Measurements from ENCODE around the gene LRRC41.
"Not testable (repeated sequence)": the region's sequence is repeated elsewhere in the genome, so short reads cannot be mapped to it uniquely, and the experiment has no call there.

Gene LRRC41

DNA sequence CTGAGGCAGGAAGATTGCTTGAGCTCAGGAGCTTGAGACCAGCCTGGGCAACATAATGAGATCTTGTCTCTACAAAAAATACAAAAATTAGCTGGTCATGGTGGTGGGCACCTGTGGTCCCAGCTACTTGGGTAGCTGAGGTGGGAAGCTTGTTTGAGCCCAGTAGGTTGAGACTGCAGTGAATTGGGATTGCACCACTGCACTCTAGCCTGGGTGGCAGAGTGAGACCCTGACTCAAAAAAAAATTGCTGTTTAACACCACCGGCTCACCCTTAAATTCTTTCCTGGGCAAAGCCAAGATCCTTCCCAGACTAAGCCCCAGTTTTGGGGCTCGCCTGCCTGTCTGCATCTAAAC is 30.6 kb upstream of the LRRC41 start:
- Histone ChIP-seq H3K4me3 (ENCODE audit: control insufficient read depth in 1 of 7, extremely low read depth in 1 of 7, insufficient read depth in 4 of 7, low read depth in 2 of 7, low read length in 6 of 7) (no peak overlapping the region), H3K27me3 (replicated peaks in 2 of 5; ENCODE audit: control insufficient read depth in 4 of 5, insufficient read depth in 5 of 5, low read length in 4 of 5) (no peaks in the 10 kb centered on the region), H3K9me3 (ENCODE audit: control extremely low read depth in 1 of 5, control insufficient read depth in 4 of 5, insufficient read depth in 2 of 5, low read depth in 1 of 5, low read length in 4 of 5) (no peaks in the 10 kb centered on the region), H3K4me1 (ENCODE audit: control extremely low read depth in 1 of 4, control insufficient read depth in 4 of 4, insufficient read depth in 4 of 4, low read length in 3 of 4) (peaks cover 0 to 3% (median 0%) of the 10 kb centered on the region in 4 experiments), H3K36me3 (ENCODE audit: control insufficient read depth in 4 of 4, insufficient read depth in 4 of 4, low read length in 3 of 4) (no peaks in the 10 kb centered on the region), H3K27ac (ENCODE audit: insufficient read depth in 1 of 2, low read depth in 1 of 2, low read length in 2 of 2, poor library complexity in 1 of 2, severe bottlenecking in 2 of 2) (no peak overlapping the region)
- ChIA-PET CTCF (interaction anchor here (1.0 to 5.0 kb wide), 7 partner anchors 12 to 61 kb away, joined by 3 to 79 read pairs (median 4); partner anchors contain the start of genes LRRC41 and UQCRH), POLR2A (no interaction called here)
- 100% methylated on average over 1 of the region's 2 CpGs for WGBS (ENCODE audit: insufficient coverage)
- DNase-seq = no peak

DNA sequence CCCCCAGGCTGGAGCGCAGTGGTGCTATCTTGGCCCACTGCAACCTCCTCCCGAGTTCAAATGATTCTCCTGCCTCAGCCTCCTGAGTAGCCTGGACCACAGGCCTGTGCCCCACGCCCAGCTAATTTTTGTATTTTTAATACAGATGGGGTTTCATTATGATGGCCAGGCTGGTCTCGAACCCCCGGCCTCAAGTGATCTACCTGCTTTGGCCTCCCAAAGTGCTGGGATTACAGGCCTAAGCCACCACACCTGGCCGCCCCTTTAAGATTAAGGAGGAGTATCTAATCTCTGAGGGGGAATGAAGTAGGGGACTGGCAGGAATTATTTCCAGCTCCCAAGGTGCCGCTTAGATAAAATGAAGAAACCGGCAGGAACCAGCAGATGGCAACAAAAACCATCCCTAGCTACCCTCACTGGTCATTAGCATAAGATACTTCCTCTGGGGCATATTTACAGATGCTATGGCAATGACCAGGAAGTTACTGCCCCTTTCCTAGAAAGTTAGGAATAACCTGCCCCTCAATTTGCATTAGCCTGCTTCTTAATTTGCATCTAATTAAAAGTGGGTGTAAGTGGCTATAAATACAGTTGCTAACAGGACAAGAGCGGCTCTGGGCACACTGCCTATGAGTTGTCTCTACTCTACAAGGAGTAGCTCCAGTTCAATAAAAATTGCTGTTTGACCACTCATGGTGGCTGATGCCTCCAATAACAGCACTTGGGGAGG is 30.0 kb upstream of the LRRC41 start:
- Histone ChIP-seq H3K36me3 (ENCODE audit: control insufficient read depth in 4 of 4, insufficient read depth in 4 of 4, low read length in 3 of 4) (no peaks in the 10 kb centered on the region), H3K4me3 (ENCODE audit: control insufficient read depth in 1 of 7, extremely low read depth in 1 of 7, insufficient read depth in 4 of 7, low read depth in 2 of 7, low read length in 6 of 7) (no peak overlapping the region), H3K9me3 (ENCODE audit: control extremely low read depth in 1 of 5, control insufficient read depth in 4 of 5, insufficient read depth in 2 of 5, low read depth in 1 of 5, low read length in 4 of 5) (no peaks in the 10 kb centered on the region), H3K4me1 (ENCODE audit: control extremely low read depth in 1 of 4, control insufficient read depth in 4 of 4, insufficient read depth in 4 of 4, low read length in 3 of 4) (peaks cover 0 to 3% (median 0%) of the 10 kb centered on the region in 4 experiments), H3K27me3 (replicated peaks in 2 of 5; ENCODE audit: control insufficient read depth in 4 of 5, insufficient read depth in 5 of 5, low read length in 4 of 5) (no peaks in the 10 kb centered on the region), H3K27ac (ENCODE audit: insufficient read depth in 1 of 2, low read depth in 1 of 2, low read length in 2 of 2, poor library complexity in 1 of 2, severe bottlenecking in 2 of 2) (no peak overlapping the region)
- WGBS (ENCODE audit: insufficient coverage) = 83% methylated on average over 9 of the region's 9 CpGs
- DNase-seq = peak; percentile 38 to 55 (median 54)
- CTCF ChIA-PET = interaction anchor here (1.0 to 5.0 kb wide), 6 partner anchors 13 to 60 kb away, joined by 3 to 79 read pairs (median 6); partner anchors contain the start of genes LRRC41 and UQCRH
- POLR2A ChIA-PET = no interaction called here

DNA sequence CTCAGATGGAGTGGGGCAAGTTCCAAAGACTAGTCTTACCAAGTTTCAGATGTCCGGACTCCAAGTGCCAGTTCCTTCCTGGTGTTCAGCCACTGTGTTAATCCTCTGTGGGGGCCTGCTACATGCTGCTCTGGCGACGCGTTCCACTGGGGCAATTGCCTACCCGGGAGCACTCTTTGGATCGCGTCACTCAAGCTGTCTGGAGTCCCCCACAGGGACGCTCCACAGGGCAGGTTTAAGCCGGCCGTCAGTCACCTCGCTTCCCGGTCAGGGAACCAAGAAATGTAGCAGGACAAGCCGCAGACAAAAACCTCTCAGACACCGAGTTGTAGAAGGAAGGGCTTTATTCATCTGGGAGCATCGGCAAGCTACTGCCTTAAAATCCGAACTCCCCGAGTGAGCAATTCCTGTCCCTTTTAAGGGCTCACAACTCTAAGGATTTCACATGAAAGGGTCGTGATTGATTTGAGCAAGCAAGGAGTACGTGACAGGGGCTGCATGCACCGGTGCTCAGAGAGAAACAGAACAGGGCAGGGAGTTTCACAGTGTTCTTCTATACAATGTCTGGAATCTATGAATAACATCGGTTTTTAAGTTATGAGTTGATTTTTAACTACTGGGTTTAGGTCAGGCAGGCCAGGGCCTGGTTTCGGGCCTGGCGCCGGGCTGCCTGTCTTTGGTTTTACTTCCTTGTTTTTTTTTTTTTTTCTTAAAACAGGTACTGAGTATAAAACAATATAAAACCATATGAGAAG is 28.5 kb upstream of the LRRC41 start:
- POLR2A ChIA-PET; DNase-seq; H3K27me3 ChIP-seq (replicated peaks in 2 of 5; ENCODE audit: control insufficient read depth in 4 of 5, insufficient read depth in 5 of 5, low read length in 4 of 5); H3K4me3 ChIP-seq (ENCODE audit: control insufficient read depth in 1 of 7, extremely low read depth in 1 of 7, insufficient read depth in 4 of 7, low read depth in 2 of 7, low read length in 6 of 7); H3K27ac ChIP-seq (ENCODE audit: insufficient read depth in 1 of 2, low read depth in 1 of 2, low read length in 2 of 2, poor library complexity in 1 of 2, severe bottlenecking in 2 of 2); H3K9me3 ChIP-seq (ENCODE audit: control extremely low read depth in 1 of 5, control insufficient read depth in 4 of 5, insufficient read depth in 2 of 5, low read depth in 1 of 5, low read length in 4 of 5); H3K36me3 ChIP-seq (ENCODE audit: control insufficient read depth in 4 of 4, insufficient read depth in 4 of 4, low read length in 3 of 4); H3K4me1 ChIP-seq (ENCODE audit: control extremely low read depth in 1 of 4, control insufficient read depth in 4 of 4, insufficient read depth in 4 of 4, low read length in 3 of 4): not testable (repeated sequence)
- WGBS (ENCODE audit: insufficient coverage) = 98% methylated on average over 19 of the region's 24 CpGs
- CTCF ChIA-PET = interaction anchor here (2.9 to 5.0 kb wide), 2 partner anchors 14 to 23 kb away, joined by 18 to 79 read pairs; no protein-coding TSS in a partner anchor

DNA sequence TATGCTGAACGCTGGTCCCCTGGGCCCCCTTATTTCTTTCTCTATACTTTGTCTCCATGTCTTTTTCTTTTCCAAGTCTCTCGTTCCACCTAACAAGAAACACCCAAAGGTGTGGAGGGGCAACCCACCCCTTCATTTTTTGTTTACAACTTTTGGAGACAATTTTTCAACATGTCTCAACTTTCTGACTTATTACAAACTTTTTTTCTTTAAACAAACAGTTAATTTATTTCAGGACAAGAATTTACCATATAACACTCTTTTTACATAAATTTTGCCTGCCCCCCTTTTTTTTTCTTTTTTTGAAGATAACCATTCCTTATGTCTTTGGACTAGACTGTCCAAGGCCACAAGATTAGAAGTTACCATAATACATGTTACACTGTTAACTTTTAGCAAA is 27.0 kb upstream of the LRRC41 start:
- WGBS (ENCODE audit: insufficient coverage) = 100% methylated on average over 2 of the region's 2 CpGs
- H3K27ac ChIP-seq (ENCODE audit: insufficient read depth in 1 of 2, low read depth in 1 of 2, low read length in 2 of 2, poor library complexity in 1 of 2, severe bottlenecking in 2 of 2); H3K27me3 ChIP-seq (replicated peaks in 2 of 5; ENCODE audit: control insufficient read depth in 4 of 5, insufficient read depth in 5 of 5, low read length in 4 of 5); POLR2A ChIA-PET; H3K4me3 ChIP-seq (ENCODE audit: control insufficient read depth in 1 of 7, extremely low read depth in 1 of 7, insufficient read depth in 4 of 7, low read depth in 2 of 7, low read length in 6 of 7); H3K36me3 ChIP-seq (ENCODE audit: control insufficient read depth in 4 of 4, insufficient read depth in 4 of 4, low read length in 3 of 4); H3K4me1 ChIP-seq (ENCODE audit: control extremely low read depth in 1 of 4, control insufficient read depth in 4 of 4, insufficient read depth in 4 of 4, low read length in 3 of 4); DNase-seq; H3K9me3 ChIP-seq (ENCODE audit: control extremely low read depth in 1 of 5, control insufficient read depth in 4 of 5, insufficient read depth in 2 of 5, low read depth in 1 of 5, low read length in 4 of 5); CTCF ChIA-PET: not testable (repeated sequence)

DNA sequence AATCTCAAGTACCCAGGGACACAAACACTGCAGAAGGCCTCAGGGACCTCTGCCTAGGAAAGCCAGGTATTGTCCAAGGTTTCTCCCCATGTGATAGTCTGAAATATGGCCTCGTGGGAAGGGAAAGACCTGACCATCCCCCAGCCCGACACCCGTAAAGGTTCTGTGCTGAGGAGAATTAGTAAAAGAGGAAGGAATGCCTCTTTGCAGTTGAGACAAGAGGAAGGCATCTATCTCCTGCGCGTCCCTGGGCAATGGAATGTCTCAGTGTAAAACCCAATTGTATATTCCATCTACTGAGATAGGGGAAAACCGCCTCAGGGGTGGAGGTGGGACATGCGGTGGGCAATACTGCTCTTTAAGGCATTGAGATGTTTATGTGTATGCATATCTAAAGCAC is 26.4 kb upstream of the LRRC41 start:
- H3K4me1 ChIP-seq (ENCODE audit: control extremely low read depth in 1 of 4, control insufficient read depth in 4 of 4, insufficient read depth in 4 of 4, low read length in 3 of 4); H3K9me3 ChIP-seq (ENCODE audit: control extremely low read depth in 1 of 5, control insufficient read depth in 4 of 5, insufficient read depth in 2 of 5, low read depth in 1 of 5, low read length in 4 of 5); H3K4me3 ChIP-seq (ENCODE audit: control insufficient read depth in 1 of 7, extremely low read depth in 1 of 7, insufficient read depth in 4 of 7, low read depth in 2 of 7, low read length in 6 of 7); H3K27ac ChIP-seq (ENCODE audit: insufficient read depth in 1 of 2, low read depth in 1 of 2, low read length in 2 of 2, poor library complexity in 1 of 2, severe bottlenecking in 2 of 2); DNase-seq; H3K27me3 ChIP-seq (replicated peaks in 2 of 5; ENCODE audit: control insufficient read depth in 4 of 5, insufficient read depth in 5 of 5, low read length in 4 of 5); POLR2A ChIA-PET; H3K36me3 ChIP-seq (ENCODE audit: control insufficient read depth in 4 of 4, insufficient read depth in 4 of 4, low read length in 3 of 4): not testable (repeated sequence)
- no CpG with 5 or more reads among the region's 7 CpGs for WGBS (ENCODE audit: insufficient coverage)
- CTCF ChIA-PET = interaction anchor here (1.3 kb wide), 1 partner anchor 11 kb away, joined by 4 read pairs; no protein-coding TSS in a partner anchor

DNA sequence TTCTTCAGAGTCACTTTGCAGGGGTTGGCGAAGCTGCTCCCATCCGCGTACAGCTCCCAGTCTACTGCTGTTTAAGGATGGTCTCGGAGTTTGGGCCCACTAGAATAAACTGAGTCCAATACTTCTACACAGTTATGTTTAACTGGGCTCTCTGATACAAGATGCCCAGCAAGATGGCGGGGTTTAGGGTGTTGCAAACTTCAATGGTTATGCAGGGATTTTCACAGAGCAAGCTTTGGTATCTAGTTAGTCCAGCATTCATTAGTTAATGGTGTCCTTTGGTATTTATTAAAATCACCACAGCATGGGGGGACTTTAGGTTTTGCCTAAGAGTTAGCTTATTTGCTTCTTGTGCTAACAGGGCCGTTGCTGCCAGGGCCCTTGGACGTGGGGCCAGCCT is 24.8 kb upstream of the LRRC41 start:
- ChIA-PET CTCF (interaction anchor here (0.8 to 2.7 kb wide), 5 partner anchors 10 to 25 kb away, joined by 3 to 7 read pairs (median 3); partner anchors contain the start of genes LRRC41, NSUN4 and UQCRH), POLR2A (interaction anchor here (0.6 kb wide), 1 partner anchor 33 kb away, joined by 6 read pairs; no protein-coding TSS in a partner anchor)
- not testable (repeated sequence) for H3K9me3 ChIP-seq (ENCODE audit: control extremely low read depth in 1 of 5, control insufficient read depth in 4 of 5, insufficient read depth in 2 of 5, low read depth in 1 of 5, low read length in 4 of 5); H3K4me1 ChIP-seq (ENCODE audit: control extremely low read depth in 1 of 4, control insufficient read depth in 4 of 4, insufficient read depth in 4 of 4, low read length in 3 of 4); H3K27me3 ChIP-seq (replicated peaks in 2 of 5; ENCODE audit: control insufficient read depth in 4 of 5, insufficient read depth in 5 of 5, low read length in 4 of 5); H3K36me3 ChIP-seq (ENCODE audit: control insufficient read depth in 4 of 4, insufficient read depth in 4 of 4, low read length in 3 of 4); H3K27ac ChIP-seq (ENCODE audit: insufficient read depth in 1 of 2, low read depth in 1 of 2, low read length in 2 of 2, poor library complexity in 1 of 2, severe bottlenecking in 2 of 2); DNase-seq; H3K4me3 ChIP-seq (ENCODE audit: control insufficient read depth in 1 of 7, extremely low read depth in 1 of 7, insufficient read depth in 4 of 7, low read depth in 2 of 7, low read length in 6 of 7)
- WGBS (ENCODE audit: insufficient coverage) = 92% methylated on average over 2 of the region's 7 CpGs

Data from common myeloid progenitor, CD34-positive (primary cell).